HG03045 (cell line): ENCODE measurements around the gene ACTL8.

ENCODE experiments used
- ATAC-seq: cut with Tn5 transposase; IDR thresholded peaks from one replicate; pipeline ENCODE4 v1.9.1; 2021; ENCODE audit warnings: mild to moderate bottlenecking, moderate library complexity; ENCODE audit not compliant: unreplicated experiment

The ACTL8 gene

GRCh38 chr1:17765444-17766411, 10.6 kb downstream of the ACTL8 start:
- no peak for ATAC-seq

GRCh38 chr1:17768651-17769241, 13.6 kb downstream of the ACTL8 start:
- no peak for ATAC-seq

GRCh38 chr1:17770983-17771382, 15.8 kb downstream of the ACTL8 start:
- no peak for ATAC-seq

- ATAC-seq, result no peak
These were observed 17.6 kb downstream of the ACTL8 start for GRCh38 chr1:17772615-17773212.

- ATAC-seq, result no peak
These were observed 18.6 kb downstream of the ACTL8 start for GRCh38 chr1:17773591-17774326.

GRCh38 chr1:17774452-17774851, 19.3 kb downstream of the ACTL8 start:
- ATAC-seq, result no peak

GRCh38 chr1:17775796-17776195, 20.7 kb downstream of the ACTL8 start:
- no peak for ATAC-seq

GRCh38 chr1:17776426-17776825, 21.3 kb downstream of the ACTL8 start:
- ATAC-seq, result no peak

GRCh38 chr1:17777330-17777729, 22.2 kb downstream of the ACTL8 start:
- ATAC-seq, result no peak

- no peak for ATAC-seq
These were observed 22.7 kb downstream of the ACTL8 start for GRCh38 chr1:17777818-17778217.

GRCh38 chr1:17780916-17781315, 25.8 kb downstream of the ACTL8 start:
- ATAC-seq, result no peak

- ATAC-seq, result no peak
These were observed 34.8 kb downstream of the ACTL8 start for GRCh38 chr1:17789926-17790325.

GRCh38 chr1:17790383-17791054, 35.4 kb downstream of the ACTL8 start:
- no peak for ATAC-seq

GRCh38 chr1:17791055-17791390, 35.9 kb downstream of the ACTL8 start:
- ATAC-seq, result no peak

- ATAC-seq, result no peak
These were observed 36.3 kb downstream of the ACTL8 start for GRCh38 chr1:17791480-17791879.

GRCh38 chr1:17792421-17792820, 37.3 kb downstream of the ACTL8 start:
- ATAC-seq, result no peak

- ATAC-seq, result no peak
These were observed 40.1 kb downstream of the ACTL8 start for GRCh38 chr1:17795081-17795809.

- no peak for ATAC-seq
These were observed 40.9 kb downstream of the ACTL8 start for GRCh38 chr1:17795836-17796645.

- no peak for ATAC-seq
These were observed 42.3 kb downstream of the ACTL8 start for GRCh38 chr1:17797478-17797877.
